GM18508 (cell line): Measurements from ENCODE around the gene RGL3.
A peak's percentile ranks its signal among the peaks of the same experiment; 100 is the strongest.
"Not testable (repeated sequence)": the region's sequence is repeated elsewhere in the genome, so short reads cannot be mapped to it uniquely, and the experiment has no call there.

Experiments
- ATAC-seq: cut with Tn5 transposase; IDR thresholded peaks from one replicate; pipeline ENCODE4 v1.9.1; 2021; ENCODE audit warnings: moderate number of reproducible peaks; ENCODE audit not compliant: insufficient read depth, unreplicated experiment

The RGL3 gene

DNA sequence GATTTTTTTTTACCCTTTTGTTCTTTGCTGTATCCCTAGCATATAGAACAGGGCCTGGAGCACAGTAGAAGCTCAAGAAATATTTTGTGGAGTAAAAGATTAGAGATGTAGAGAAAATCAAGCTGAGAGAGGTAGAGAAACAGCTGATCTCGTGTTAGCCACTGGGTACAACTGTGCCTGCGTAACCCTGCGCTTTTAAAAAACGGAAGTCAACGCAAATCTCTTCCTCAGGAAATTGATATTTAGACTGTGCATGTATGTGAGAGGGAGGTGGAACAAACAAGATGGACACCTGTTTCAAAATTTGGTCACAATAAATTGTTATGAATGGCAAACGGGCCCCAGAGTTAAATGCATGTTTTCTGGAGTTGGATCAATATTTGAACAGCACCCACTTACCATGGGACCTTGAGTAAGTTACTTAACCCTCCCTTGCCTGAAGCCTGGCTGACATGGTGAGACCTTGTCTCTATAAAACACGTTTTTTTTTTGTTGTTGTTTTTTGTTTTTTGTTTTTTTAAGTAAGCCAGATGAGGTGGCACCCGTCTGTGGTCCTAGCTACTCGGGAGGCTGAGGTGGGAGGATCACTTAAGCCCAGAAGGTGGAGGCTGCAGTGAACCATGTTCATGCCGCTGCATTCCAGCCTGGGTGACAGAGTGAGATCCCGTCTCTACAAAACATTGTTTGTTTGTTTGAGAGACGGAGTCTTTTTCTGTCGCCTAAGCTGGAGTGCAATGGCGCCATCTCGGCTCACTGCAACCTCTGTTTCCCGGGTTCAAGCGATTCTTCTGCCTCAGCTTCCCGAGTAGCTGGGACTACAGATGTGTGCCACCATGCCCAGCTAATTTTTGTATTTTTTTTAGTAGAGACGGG lies 31.7 kb downstream of the RGL3 start:
- ATAC-seq = no peak

DNA sequence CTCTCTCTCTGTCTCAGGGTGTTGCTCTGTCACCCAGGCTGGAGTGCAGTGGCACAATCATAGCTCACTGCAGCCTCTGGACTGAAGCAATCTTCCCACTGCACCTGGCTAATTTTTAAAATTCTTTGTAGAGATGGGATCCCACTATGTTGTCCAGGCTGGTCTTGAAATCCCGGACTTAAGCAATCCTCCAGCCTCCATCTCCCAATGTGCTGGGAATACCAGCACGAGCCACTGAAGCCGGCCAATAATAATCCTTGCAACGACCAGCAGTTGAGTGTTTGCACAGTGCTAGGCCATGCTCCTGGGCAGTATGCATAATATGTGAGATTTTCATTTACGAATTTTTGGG lies 34.4 kb downstream of the RGL3 start:
- no peak for ATAC-seq

DNA sequence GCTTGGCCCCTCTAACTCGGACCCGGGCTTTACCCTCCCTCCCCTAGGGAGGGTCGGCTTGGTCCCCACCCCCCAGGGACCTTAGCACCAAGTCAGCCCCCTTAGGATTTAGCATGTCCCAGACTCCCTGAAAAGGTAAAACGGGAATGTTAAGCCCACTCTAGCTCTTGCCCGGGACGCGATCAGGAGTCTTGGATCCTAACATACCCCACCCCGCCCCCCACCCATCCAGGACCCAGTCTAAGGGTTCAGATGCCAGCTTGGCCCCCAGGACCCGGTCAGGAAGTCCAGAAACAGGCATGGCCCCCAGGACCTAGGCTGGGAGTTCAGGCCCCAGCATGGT lies 35.4 kb downstream of the RGL3 start:
- ATAC-seq = no peak

DNA sequence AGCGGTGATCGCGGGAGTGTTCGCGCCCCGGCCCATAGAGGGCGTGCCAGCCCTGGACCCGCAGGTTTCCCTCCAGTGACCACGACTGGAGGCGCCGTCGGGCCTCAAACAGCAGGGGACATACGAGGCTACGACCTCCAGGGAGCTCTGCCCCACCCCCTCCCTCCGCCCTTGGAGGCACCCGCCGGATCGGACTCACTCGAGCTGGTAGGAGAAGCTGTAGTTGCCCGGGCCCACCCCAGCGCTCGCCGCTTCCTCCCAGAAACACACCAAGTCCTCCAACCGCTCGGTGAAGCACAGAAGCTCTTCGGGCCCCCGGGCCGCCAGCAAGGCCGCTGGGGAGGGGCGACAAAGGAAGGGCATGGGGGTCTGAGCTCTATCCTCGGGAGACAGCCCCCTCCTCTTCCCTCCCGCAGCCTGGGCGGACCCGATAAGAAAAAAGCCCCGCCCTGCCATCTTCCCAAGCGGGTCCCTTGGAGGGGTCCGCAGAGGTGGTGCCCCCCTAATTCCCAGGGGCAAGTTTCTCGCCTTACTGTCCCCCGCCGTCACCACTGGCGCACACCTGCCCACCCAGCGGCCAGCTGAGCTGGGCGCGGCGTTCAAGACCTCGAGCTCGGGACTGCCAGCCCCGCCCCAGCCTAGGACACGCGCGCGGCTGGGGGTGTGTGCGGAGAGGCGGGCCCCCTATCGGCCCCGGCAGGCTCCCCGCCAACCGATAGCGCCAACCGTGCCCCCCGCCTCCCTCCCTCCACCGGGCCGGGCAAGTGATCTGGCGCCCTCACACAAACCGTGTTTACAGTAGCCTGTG lies 36.0 kb downstream of the RGL3 start:
- no peak for ATAC-seq

DNA sequence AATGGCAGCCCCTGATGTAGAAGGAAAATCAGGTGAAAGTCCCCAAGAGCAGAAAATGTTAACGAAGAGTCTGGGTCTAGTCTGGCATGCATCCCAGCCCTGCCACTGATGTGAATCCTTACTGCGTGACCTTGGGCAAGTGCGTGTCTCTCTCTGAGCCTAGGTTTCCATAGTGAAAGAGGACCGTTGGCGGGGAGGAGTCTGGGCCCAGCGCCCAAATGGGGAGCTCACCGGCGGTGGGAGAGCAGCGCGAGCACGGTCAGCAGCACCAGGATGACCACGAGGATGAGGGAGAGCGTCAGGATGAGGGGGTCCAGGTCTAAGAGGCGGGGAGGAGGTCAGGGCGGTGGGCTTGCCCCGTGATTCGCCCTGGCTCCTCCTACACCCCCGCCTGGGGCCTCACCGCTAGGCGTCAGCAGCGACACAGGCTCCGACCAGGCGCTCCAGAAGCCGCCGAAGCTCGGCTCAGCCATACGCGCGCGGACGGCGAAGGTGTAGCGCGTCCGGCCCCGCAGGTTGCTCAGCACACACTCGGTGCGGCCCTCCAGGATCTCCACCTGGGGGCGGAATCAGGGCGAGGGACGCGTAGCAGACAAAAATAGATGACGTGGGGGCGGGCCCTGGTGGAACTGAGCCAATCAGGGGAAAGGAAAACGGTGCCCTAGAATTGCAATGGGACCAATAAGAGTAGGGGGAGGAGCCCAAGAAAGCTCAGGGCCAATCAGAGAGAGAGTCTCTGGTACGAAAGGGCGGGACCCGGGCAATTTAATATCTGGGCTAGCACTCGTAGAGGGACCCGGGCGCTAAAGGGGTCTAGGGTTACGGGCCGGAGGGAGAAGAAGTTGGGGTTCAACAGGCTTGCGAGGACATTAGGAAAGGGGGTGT lies 38.2 kb downstream of the RGL3 start:
- peak; percentile 58 for ATAC-seq

DNA sequence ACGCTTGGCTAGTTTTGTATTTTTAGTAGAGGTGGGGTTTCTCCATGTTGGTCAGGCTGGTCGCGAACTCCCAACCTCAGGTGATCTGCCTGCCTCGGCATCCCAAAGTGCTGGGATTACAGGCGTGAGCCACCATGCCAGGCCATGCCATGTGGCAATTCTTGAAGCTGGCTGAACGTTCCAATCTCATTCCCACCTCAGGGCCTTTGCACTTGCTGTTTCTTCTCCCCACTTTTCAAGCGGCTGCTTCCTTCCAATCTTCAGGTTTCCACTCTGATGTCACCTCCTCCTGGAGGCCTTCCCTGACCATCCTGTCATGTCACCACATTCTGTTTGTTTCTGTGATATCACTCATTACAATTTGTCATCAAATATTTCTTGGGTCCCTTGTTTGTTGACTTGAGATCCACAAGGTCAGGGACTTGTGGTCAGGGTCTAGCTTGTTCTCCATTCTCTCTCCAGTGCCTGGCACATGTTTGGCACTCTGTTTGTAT lies 39.2 kb downstream of the RGL3 start:
- no peak for ATAC-seq

DNA sequence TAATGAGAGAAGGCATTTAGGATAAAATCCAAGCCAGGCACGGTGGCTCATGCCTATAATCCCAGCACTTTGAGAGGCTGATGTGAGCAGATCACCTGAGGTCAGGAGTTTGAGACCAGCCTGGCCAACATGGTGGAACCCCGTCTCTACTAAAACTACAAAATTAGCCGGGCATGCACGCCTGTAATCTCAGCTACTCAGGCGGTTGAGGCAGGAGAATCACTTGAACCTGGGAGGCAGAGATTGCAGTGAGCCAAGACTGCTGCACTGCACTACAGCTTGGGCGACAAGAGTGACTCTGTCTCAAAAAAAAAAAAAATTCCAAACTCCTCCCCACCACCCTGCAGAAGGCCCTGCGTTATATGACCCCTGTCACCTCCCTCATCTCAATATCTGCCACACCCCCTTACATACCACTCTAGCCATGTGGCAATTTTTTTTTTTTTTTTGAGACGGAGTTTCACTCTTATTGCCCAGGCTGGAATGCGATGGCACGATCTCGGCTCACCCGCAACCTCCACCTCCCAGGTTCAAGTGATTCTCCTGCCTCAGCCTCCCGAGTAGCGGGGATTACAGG lies 39.8 kb downstream of the RGL3 start:
- not testable (repeated sequence) for ATAC-seq

DNA sequence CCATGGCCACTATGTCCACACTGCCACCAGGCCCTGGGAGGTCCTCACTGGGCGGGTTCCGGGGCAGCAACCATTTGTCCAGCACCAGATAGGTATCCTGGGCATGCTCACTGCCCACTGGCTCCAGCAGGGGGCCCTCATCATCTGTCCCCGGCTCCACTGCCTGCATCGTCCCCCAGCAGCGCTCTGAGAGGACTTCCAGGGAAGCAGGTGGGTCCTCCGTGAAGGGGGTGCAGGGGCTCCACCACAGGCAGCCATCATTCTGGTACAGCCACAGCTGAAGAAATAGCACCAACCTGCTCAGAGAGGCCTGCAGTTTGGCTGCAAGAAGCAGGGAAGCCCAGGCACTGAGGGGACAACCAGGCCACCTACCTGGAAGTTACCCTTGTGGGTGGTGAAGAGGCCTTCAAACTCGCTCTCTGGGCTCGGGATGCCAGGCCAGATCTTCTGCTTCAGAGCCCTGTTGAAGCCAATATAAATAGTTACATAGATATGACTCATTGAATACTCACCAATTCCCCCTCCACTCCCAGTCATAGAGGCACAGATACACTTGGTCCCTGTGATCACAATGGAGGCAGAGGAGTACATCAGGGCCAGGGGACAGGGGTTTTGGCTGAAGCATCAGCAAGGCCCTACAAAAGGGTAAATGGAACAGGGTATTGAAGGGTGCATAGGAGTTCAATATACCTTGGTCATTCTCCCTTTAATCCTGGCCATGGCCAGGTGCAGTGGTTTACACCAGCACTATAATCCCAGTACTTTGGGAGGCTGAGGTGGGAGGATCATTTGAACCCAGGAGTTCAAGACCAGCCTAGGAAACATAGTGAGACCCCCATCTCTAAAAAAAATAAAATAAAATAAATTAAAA lies 40.6 kb downstream of the RGL3 start:
- no peak for ATAC-seq

DNA sequence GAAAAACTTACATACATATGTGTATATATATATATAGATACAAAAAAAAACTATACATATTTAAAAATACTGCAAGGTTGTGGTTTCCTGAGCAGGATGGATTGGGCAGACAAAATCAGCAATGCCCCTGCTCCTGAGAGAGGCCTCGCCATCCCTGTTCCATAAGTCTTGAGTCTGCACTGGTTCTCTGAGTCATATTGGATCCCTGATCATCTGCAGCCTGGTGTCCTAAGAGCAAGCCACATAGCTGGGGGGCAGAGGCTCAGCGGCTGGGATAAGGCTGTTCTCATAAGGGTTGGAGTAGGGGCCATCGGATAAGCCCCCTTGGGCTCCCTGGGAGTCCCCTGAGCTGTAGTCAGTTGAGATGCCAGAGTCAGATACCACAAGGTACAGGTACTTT lies 41.4 kb downstream of the RGL3 start:
- no peak for ATAC-seq

DNA sequence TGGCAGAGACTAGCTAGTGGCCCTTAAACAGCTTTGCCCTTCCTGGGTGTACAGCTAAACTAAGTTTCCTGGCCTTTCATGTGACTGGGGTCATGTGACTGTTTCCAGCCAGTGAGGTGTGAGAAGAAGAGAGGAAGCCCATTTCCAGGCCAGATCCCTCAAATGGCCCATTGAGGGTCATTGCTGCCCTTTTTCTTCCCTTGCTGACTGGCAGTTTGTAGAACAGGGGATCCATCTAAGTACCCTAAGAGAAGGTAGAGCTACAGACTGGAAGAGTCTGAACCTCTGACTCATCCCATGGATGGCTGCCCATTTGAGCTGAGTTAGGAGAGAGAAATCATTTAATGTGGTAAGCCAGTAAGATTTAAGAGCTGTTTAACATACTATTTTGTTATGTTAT lies 41.9 kb downstream of the RGL3 start:
- ATAC-seq = no peak

DNA sequence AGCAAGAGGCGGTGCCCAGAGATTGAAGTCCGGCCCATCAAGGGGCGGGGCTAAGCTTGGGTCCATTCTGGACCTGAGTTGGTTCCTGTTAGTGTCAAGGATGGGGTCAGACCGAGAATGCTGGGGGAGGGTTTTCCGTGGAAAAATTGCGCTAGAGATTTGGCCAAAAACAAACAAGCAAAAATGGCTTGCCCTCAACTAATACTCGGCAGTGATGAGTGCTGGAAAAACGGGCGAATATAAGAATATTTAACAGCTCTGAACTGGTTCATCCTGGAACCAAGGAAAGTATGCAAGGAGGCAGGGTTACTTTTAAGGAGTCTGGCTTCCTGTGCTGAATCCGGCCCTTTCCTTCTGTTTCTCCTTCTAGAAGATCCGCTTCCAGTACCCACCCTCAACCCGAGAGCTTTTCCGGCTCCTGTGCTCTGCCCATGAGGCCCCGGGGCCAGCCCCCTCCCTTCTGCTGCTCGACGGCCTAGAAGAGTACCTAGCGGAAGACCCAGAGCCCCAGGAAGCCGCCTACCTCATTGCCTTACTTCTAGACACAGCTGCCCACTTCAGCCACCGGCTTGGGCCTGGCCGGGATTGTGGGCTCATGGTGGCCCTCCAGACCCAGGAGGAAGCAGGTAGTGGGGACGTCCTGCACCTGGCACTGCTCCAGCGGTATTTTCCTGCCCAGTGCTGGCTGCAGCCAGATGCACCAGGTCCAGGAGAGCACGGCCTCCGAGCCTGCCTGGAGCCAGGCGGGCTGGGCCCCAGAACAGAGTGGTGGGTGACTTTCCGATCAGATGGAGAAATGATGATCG lies 43.8 kb downstream of the RGL3 start:
- ATAC-seq = no peak

DNA sequence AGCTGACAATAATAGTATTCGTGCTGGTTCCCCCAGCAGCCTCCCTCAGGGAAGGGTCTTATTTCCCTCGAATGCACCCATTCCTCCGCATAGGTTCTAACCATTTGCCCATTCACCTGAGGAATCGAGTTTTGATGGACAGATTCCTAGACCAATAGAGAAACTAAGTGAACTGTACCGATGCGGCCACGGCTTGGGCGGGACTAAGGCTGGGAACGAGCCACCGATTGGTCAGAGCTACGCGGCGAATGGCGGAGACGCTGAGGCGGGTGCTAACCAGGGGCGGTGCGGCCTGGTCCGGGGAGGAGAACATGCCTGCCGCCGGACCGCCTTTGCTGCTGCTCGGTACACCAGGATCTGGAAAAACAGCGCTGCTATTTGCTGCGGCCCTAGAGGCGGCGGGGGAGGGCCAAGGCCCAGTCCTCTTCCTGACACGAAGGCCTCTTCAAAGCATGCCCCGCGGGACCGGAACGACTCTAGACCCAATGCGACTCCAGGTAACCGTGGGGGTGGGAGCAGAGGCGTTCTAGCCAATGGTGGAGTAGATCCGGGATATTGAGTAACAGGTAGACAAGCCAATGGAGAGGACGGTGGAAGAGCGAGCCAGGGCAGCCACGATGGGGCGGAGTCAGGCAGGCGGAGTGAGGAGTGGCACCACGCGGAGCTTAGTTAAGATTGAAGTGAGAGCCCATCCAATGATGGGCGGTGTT lies 44.5 kb downstream of the RGL3 start, which contains the start of gene SWSAP1:
SWSAP1 (plus strand) TSS at position 234 of the 710 bp plus-strand sequence; CDS start at position 249, 15 bp downstream.
- ATAC-seq = peak; percentile 77

DNA sequence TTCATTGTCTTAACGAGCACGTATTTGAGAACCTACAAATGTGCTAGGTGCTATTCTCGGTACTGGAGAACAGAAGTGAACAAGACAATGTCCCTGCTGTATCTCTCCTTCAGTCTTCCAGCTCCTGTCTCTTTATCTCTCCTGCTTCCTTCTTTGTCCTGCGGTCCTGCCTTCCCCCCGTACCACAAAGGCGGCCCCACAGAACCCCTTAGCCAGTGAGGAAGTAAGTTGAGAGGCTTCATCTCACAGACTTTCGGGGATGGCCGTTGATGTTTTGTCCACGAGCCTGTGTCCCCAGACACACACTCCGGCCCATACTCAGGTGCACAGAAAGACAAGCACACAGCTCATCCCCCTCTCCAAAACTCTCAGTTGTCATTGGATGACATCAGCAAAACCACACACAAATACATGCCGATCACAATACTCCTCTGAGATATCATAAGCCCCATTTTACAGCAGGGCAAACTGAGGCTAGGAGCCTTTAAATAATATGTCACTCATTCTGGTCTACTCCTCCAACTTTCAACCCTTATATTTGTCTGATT lies 45.2 kb downstream of the RGL3 start:
- ATAC-seq = no peak

DNA sequence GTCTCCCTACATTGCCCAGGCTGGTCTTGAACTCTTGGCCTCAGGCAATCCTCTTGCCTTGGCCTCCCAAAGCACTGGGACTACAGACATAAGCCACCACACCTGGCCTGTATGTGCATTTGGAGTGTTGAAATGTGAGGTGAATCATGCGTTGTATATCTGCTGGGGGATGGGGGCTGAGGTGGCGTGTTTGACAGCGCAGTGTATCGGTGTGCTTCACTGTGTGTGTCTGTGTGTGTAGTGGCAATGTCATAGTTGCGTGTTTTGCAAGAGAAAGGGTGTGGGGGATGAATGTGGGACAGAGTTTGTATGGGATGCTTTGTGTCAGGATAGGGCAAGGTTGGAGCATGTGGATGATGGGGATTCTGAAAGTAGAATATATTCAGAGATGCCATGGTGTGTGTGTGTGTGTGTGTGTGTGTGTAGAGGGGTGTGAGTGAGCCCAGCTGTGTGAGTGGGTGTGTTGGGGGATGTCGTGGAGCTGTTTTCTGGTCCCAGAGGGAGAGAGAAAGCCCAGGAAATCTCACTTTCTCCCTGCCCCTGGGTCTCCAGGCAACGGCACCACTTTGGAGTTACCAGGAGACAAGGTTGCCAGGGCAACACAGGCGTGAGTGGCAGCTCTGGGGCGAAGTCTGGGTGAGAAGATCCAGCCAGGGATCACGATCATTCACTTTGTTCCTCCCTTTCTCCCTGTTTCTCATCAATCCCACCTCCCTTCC lies 45.8 kb downstream of the RGL3 start:
- no peak for ATAC-seq

DNA sequence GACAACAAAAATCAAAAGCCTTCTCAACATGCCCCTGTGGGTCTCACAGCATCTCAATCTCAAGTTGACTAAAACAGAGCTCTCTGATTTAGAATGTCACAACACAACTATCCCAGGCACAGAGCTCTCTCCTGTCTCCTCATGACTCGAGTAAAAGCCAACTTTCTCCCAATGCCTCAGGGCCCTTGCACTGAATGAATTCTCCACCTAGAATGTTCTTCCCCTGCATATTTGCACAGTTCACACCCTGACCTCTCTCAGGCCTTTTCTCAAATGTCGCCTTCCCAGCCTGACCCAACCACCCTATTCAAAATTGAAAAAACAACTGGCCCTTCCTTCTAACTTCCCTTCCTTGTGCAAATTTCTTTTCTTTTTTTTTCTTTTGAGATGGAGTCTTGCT lies 48.4 kb downstream of the RGL3 start:
- no peak for ATAC-seq

DNA sequence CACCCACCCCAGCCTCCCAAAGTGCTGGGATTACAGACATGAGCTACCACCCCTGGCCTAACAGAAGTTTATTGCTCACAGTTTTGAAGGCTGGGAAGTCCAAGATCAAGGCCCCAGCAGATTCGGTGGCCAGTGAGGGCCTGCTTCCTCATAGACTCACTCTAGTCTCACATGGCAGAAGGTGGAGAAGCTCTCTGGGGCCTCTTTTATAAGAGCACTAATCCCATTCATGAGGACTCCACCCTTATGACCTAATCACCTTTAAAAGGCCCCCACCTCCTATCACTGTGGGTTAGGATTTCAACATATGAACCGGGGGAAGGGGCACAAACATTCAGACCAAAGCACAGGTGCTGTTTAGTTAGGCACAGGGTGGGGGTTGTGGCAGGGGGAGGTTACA lies 51.6 kb downstream of the RGL3 start:
- ATAC-seq = no peak

DNA sequence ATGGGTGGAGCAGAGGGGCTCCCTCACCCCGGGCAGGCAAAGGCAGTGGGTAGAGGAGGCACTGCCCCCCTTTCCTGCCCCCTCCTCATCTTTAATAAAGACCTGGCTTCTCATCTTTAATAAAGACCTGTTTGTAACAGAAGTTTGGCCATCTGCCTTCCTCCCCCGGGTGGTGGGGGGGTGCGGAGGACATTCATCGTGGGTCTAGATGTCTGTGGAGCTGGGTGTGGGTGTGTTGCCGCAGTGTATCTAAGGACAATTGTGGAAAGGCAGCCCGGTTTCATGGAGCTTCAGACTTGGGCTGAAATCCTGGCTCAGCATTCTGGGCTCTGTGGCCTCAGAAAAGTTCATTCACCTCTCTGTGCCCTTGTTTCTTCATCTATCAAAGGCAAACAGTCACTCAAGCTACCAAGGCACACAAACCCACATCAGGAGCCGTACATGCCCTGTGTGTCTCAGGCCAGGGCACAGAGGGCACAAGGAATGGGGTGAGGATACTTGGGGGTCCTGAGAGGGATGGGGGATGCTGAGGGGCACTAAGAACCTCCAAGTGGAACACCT lies 53.5 kb downstream of the RGL3 start:
- ATAC-seq = no peak
